Natural killer cell (primary cell): ENCODE results near the gene NCBP1. TPM values are rescaled to one million over a fixed set of nuclear protein-coding genes. Genes with fewer than 3 reads are reported as not detected.

Experiments used
- ATAC-seq, 3 donors: fragments of 150-1000 bp in 2 of 3; fragments of 200-7000 bp in 1 of 3; cut with Tn5 transposase; 1 replicate in 1 of 3; 2 replicates in 2 of 3; pipeline ENCODE4 v1.10.0; 2021; ENCODE audit warnings: mild to moderate bottlenecking in 2 of 3, moderate library complexity in 2 of 3
- DNase-seq, 2 donors: peaks; one replicate each; pipeline versions ENCODE4 v3.0.0 to v3.0.0-alpha.2; 2013 to 2021; ENCODE audit warnings: mixed read lengths in 1 of 2
- H3K27ac ChIP-seq: one replicate; pipeline ENCODE4 v1.5.1; 2013; ENCODE audit warnings: mild to moderate bottlenecking, low read length
- H3K27me3 ChIP-seq: one replicate; pipeline ENCODE4 v1.6.1; 2013; ENCODE audit warnings: low read length; ENCODE audit not compliant: control insufficient read depth, insufficient read depth
- H3K36me3 ChIP-seq: one replicate; pipeline ENCODE4 v1.6.1; 2013; ENCODE audit warnings: low read length; ENCODE audit not compliant: control insufficient read depth, insufficient read depth
- H3K4me1 ChIP-seq: one replicate; pipeline ENCODE4 v1.6.1; 2013; ENCODE audit warnings: low read length; ENCODE audit not compliant: control insufficient read depth, insufficient read depth
- H3K4me3 ChIP-seq: one replicate; pipeline ENCODE4 v1.5.1; 2013; ENCODE audit warnings: low read length
- H3K9me3 ChIP-seq: one replicate; pipeline ENCODE4 v1.6.1; 2013; ENCODE audit warnings: low read length; ENCODE audit not compliant: control insufficient read depth, insufficient read depth
- H3K27ac Mint-ChIP-seq, 2 donors: one replicate each; pipeline ENCODE4 v1.8.0; 2022; ENCODE audit warnings: mild to moderate bottlenecking in 2 of 2, mixed read lengths in 2 of 2, moderate library complexity in 1 of 2
- H3K27me3 Mint-ChIP-seq, 2 donors: one replicate each; pipeline ENCODE4 v1.8.0; 2022; ENCODE audit warnings: low read depth in 2 of 2, mixed read lengths in 2 of 2
- H3K36me3 Mint-ChIP-seq: one replicate; pipeline ENCODE4 v1.8.0; 2022; ENCODE audit warnings: mixed read lengths
- H3K4me1 Mint-ChIP-seq, 2 donors: one replicate each; pipeline ENCODE4 v1.8.0; 2022; ENCODE audit warnings: mixed read lengths in 2 of 2
- H3K4me3 Mint-ChIP-seq: one replicate; pipeline ENCODE4 v1.8.0; 2022; ENCODE audit warnings: mild to moderate bottlenecking, moderate library complexity, mixed read lengths
- H3K9me3 Mint-ChIP-seq, 2 donors: one replicate each; pipeline ENCODE4 v1.8.0; 2022; ENCODE audit warnings: mixed read lengths in 2 of 2
- CTCF ChIP-seq: fragments of 200-600 bp; IDR thresholded peaks from one replicate; pipeline ENCODE4 v1.8.0; 2022; ENCODE audit warnings: antibody characterized with exemption
- WGBS: methylation state at CpG from one replicate; pipeline ENCODE4 v1.1.7; 2013; ENCODE audit warnings: missing lambda C conversion rate; ENCODE audit not compliant: insufficient coverage; 5-methylcytosine and 5-hydroxymethylcytosine counted together
- intact Hi-C: fragments of 100-400 bp; cut with micrococcal nuclease; formaldehyde crosslinking; loops from one replicate; pipeline ENCODE4 v1.14.2; 2022
- total RNA-seq, 4 donors: library from RNA; stranded (reverse); fragments of 120-200 nt in 1 of 4; gene quantifications; one replicate each; pipeline versions ENCODE4 v1.2.3 to v1.2.4, GENCODE V29; 2013 to 2022

NCBP1 gene
- total RNA-seq, 3 donors from 2014 or later (not counting 1 experiment from before 2014, with no cell fraction given), result 39.3 to 55.2 (median 51.2) TPM

GRCh38 chr9:97710356-97711222, 77.0 kb downstream of the NCBP1 start:
- Mint-ChIP-seq H3K27me3 (peaks cover 17 to 38% of the 10 kb centered on the region in 2 donors), H3K4me3 (peak overlapping the region; percentile 14), H3K27ac (peak overlapping the region in 1 of 2 donors; percentile 40), H3K36me3 (no peaks in the 10 kb centered on the region), H3K9me3 (no peaks in the 10 kb centered on the region), H3K4me1 (peaks cover 14 to 24% of the 10 kb centered on the region in 2 donors)
- Histone ChIP-seq H3K27ac (no peak overlapping the region), H3K9me3 (no peaks in the 10 kb centered on the region), H3K27me3 (no peaks in the 10 kb centered on the region), H3K36me3 (no peaks in the 10 kb centered on the region), H3K4me1 (peaks cover 15% of the 10 kb centered on the region), H3K4me3 (no peak overlapping the region)
- 30% methylated on average over 9 of the region's 9 CpGs for WGBS
- intact Hi-C loops, result loop anchor here (5.0 to 10.0 kb wide), 3 partner anchors 197 to 552 kb away; no protein-coding TSS in a partner anchor
- peak in 1 of 2 donors; percentile 83 for DNase-seq
- ATAC-seq, result peak; percentile 82 to 94 (median 92)
- peak; percentile 86 for TF ChIP-seq CTCF

GRCh38 chr9:97711223-97711626, 77.6 kb downstream of the NCBP1 start:
- H3K27me3 Mint-ChIP-seq, result peaks cover 17 to 36% of the 10 kb centered on the region in 2 donors
- no peaks in the 10 kb centered on the region for H3K9me3 Mint-ChIP-seq
- peak overlapping the region in 1 of 2 donors; percentile 40 for H3K27ac Mint-ChIP-seq
- no peak overlapping the region for H3K4me3 Mint-ChIP-seq
- intact Hi-C loops, result loop anchor here (5.0 to 10.0 kb wide), 3 partner anchors 196 to 551 kb away; no protein-coding TSS in a partner anchor
- no peaks in the 10 kb centered on the region for H3K9me3 ChIP-seq
- peaks cover 15% of the 10 kb centered on the region for H3K4me1 ChIP-seq
- H3K36me3 ChIP-seq, result no peaks in the 10 kb centered on the region
- H3K27ac ChIP-seq, result no peak overlapping the region
- H3K4me1 Mint-ChIP-seq, result peaks cover 9 to 18% of the 10 kb centered on the region in 2 donors
- no peaks in the 10 kb centered on the region for H3K27me3 ChIP-seq
- H3K36me3 Mint-ChIP-seq, result no peaks in the 10 kb centered on the region
- 14% methylated on average over 12 of the region's 12 CpGs for WGBS
- DNase-seq (peak in 1 of 2 donors; percentile 29), ATAC-seq (peak in 2 of 3 donors; percentile 42 to 45)
- TF ChIP-seq CTCF, result no peak
- no peak overlapping the region for H3K4me3 ChIP-seq

- Histone ChIP-seq H3K4me1 (peaks cover 15% of the 10 kb centered on the region), H3K27ac (no peak overlapping the region), H3K36me3 (no peaks in the 10 kb centered on the region), H3K9me3 (no peaks in the 10 kb centered on the region), H3K27me3 (no peaks in the 10 kb centered on the region), H3K4me3 (no peak overlapping the region)
- no peak for ATAC-seq
- 6% methylated on average over 3 of the region's 3 CpGs for WGBS
- no peak overlapping the region for H3K27ac Mint-ChIP-seq
- no peak for TF ChIP-seq CTCF
- H3K4me1 Mint-ChIP-seq, result peaks cover 8 to 11% of the 10 kb centered on the region in 2 donors
- no peaks in the 10 kb centered on the region for H3K9me3 Mint-ChIP-seq
- H3K4me3 Mint-ChIP-seq, result no peak overlapping the region
- H3K36me3 Mint-ChIP-seq, result no peaks in the 10 kb centered on the region
- peak in 1 of 2 donors; percentile 59 for DNase-seq
- peaks cover 11 to 17% of the 10 kb centered on the region in 2 donors for H3K27me3 Mint-ChIP-seq
- intact Hi-C loops, result loop anchor here (5.0 to 10.0 kb wide), 3 partner anchors 193 to 548 kb away; no protein-coding TSS in a partner anchor
These were observed 80.8 kb downstream of the NCBP1 start for GRCh38 chr9:97714435-97714834.
